Mucosa of rectum (tissue), 2 donors: ENCODE measurements around the gene DHRS3.
"Not testable (repeated sequence)": the region's sequence is repeated elsewhere in the genome, so short reads cannot be mapped to it uniquely, and the experiment has no call there.

Source experiments
- H3K27ac ChIP-seq, 2 donors: one replicate each; pipeline ENCODE4 v1.7.0; 2013; ENCODE audit warnings: inconsistent platforms in 2 of 2, low read depth in 2 of 2, low read length in 2 of 2
- H3K27me3 ChIP-seq, 2 donors: one replicate each; pipeline ENCODE4 v1.7.0; 2013; ENCODE audit warnings: low read length in 2 of 2; ENCODE audit not compliant: control insufficient read depth in 2 of 2, insufficient read depth in 2 of 2
- H3K36me3 ChIP-seq, 2 donors: one replicate each; pipeline ENCODE4 v1.7.0; 2013; ENCODE audit warnings: low read length in 2 of 2; ENCODE audit not compliant: control insufficient read depth in 2 of 2, insufficient read depth in 2 of 2
- H3K4me1 ChIP-seq, 2 donors: one replicate each; pipeline ENCODE4 v1.7.0; 2013; ENCODE audit warnings: low read length in 2 of 2, mild to moderate bottlenecking in 1 of 2; ENCODE audit not compliant: control insufficient read depth in 2 of 2, insufficient read depth in 2 of 2
- H3K4me3 ChIP-seq, 2 donors: one replicate each; pipeline ENCODE4 v1.7.0; 2013; ENCODE audit warnings: low read length in 2 of 2
- H3K9ac ChIP-seq, 2 donors: one replicate each; pipeline ENCODE4 v1.7.0; 2013; ENCODE audit warnings: low read length in 2 of 2, low read depth in 1 of 2, mild to moderate bottlenecking in 1 of 2
- H3K9me3 ChIP-seq, 2 donors: one replicate each; pipeline ENCODE4 v1.7.0; 2013; ENCODE audit warnings: low read length in 2 of 2; ENCODE audit not compliant: control insufficient read depth in 2 of 2
- donor health status: healthy.
- donor health status: Normal muscosa, but diverticular disease.

DHRS3 gene

DNA sequence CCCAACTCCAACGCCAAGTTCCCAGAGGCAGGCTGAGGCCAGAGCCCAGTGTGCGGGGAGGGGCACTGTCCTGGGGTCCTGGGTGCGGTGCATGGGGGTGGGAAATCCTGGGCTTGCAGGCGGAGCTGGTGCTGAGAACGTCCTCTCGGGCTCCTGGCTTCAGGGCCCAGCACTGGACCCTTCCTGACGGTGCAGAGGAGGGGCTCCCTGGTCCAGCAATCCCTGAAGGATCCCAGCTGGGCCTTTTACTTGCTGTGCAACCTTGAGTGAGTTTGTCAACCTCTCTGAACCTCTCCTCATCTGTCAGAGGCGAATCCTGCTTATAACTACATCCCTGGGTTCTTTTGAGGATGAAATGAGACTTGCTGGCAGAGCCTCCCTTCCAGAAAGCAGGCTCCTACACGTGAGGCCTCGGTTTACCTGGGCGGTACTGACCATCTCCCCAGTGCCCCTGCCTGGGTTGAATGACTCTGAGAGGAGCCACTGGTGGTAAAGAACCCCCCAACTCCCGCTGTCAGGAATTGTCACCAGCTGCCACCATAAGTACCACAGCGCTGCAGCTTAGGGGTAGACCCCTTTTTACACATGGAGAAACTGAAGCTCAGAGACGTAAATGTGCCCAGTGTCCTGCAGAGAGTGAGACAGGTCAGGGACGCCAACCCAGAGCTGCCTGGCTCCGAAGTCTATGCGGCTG, 77.3 kb downstream of the DHRS3 start:
- Histone ChIP-seq H3K9me3 (no peaks in the 10 kb centered on the region), H3K9ac (no peak overlapping the region), H3K4me3 (no peak overlapping the region), H3K27me3 (no peaks in the 10 kb centered on the region), H3K27ac (peak overlapping the region; percentile 31 to 56), H3K4me1 (peaks cover 3 to 10% of the 10 kb centered on the region in 2 donors), H3K36me3 (no peaks in the 10 kb centered on the region)

GRCh38 chr1:12539705-12540579, 78.1 kb downstream of the DHRS3 start:
- H3K27me3 ChIP-seq, result no peaks in the 10 kb centered on the region
- H3K9ac ChIP-seq, result no peak overlapping the region
- H3K27ac ChIP-seq, result peak overlapping the region; percentile 26 to 56
- H3K36me3 ChIP-seq, result no peaks in the 10 kb centered on the region
- no peak overlapping the region for H3K4me3 ChIP-seq
- peaks cover 3 to 10% of the 10 kb centered on the region in 2 donors for H3K4me1 ChIP-seq
- no peaks in the 10 kb centered on the region for H3K9me3 ChIP-seq

DNA sequence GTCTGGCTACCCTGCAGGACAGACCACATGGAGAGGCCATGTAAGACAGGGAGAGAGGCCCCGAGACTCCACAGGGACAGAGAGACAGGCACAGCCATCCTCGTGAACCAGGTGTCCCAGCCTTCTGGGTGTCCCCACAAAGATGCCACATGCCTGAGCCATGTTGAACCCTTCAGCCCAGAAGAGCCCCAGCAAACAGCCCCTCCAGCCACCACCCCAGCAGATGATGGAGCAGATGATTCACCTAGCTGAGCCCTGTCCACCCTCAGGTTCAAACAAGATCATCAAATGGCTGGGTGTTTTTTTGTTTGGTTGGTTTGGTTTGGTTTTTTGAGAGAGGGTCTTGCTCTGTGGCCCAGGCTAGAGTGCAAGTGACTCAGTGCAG, 78.7 kb downstream of the DHRS3 start:
- Histone ChIP-seq H3K27me3 (no peaks in the 10 kb centered on the region), H3K27ac (peak overlapping the region in 1 of 2 donors; percentile 56), H3K9ac (no peak overlapping the region), H3K36me3 (no peaks in the 10 kb centered on the region), H3K4me1 (peaks cover 3 to 9% of the 10 kb centered on the region in 2 donors), H3K4me3 (no peak overlapping the region), H3K9me3 (no peaks in the 10 kb centered on the region)

- H3K4me3 ChIP-seq, H3K9ac ChIP-seq, H3K36me3 ChIP-seq, H3K4me1 ChIP-seq, H3K9me3 ChIP-seq, H3K27ac ChIP-seq, H3K27me3 ChIP-seq: not testable (repeated sequence)
These were observed 79.5 kb downstream of the DHRS3 start for GRCh38 chr1:12538536-12538935.

GRCh38 chr1:12537906-12538461, 80.0 kb downstream of the DHRS3 start:
- no peaks in the 10 kb centered on the region for H3K9me3 ChIP-seq
- H3K36me3 ChIP-seq, result no peaks in the 10 kb centered on the region
- H3K27ac ChIP-seq, result no peak overlapping the region
- H3K9ac ChIP-seq, result no peak overlapping the region
- no peak overlapping the region for H3K4me3 ChIP-seq
- H3K4me1 ChIP-seq, result peaks cover 3% of the 10 kb centered on the region in 2 donors
- H3K27me3 ChIP-seq, result no peaks in the 10 kb centered on the region

DNA sequence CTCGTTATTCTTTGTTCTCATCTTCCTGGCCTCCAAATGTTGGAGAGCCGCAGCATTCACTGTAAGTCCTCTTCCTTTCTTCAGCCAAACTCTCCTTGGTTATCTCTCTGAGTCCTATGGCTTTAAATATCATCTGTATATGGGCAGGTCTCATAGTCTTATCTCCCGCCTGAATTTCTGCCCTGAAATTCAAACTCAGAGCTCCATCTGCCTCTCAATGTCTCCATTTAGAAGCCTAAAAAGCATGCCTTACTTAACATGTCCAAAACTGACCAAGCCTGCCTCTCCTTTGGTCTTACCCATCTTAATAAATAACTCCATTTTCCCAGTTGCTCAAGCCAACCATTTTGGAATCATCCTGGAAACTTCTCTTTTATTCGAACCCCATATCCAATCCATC, 80.7 kb downstream of the DHRS3 start:
- H3K9me3 ChIP-seq, result no peaks in the 10 kb centered on the region
- H3K4me1 ChIP-seq, result peaks cover 3% of the 10 kb centered on the region in 2 donors
- H3K9ac ChIP-seq, result no peak overlapping the region
- H3K36me3 ChIP-seq, result no peaks in the 10 kb centered on the region
- H3K27me3 ChIP-seq, result no peaks in the 10 kb centered on the region
- H3K4me3 ChIP-seq, result no peak overlapping the region
- H3K27ac ChIP-seq, result no peak overlapping the region

GRCh38 chr1:12536023-12536639, 81.9 kb downstream of the DHRS3 start:
- no peak overlapping the region for H3K4me3 ChIP-seq
- no peaks in the 10 kb centered on the region for H3K27me3 ChIP-seq
- no peaks in the 10 kb centered on the region for H3K9me3 ChIP-seq
- peaks cover 3% of the 10 kb centered on the region in 2 donors for H3K4me1 ChIP-seq
- no peak overlapping the region for H3K27ac ChIP-seq
- no peak overlapping the region for H3K9ac ChIP-seq
- H3K36me3 ChIP-seq, result no peaks in the 10 kb centered on the region

DNA sequence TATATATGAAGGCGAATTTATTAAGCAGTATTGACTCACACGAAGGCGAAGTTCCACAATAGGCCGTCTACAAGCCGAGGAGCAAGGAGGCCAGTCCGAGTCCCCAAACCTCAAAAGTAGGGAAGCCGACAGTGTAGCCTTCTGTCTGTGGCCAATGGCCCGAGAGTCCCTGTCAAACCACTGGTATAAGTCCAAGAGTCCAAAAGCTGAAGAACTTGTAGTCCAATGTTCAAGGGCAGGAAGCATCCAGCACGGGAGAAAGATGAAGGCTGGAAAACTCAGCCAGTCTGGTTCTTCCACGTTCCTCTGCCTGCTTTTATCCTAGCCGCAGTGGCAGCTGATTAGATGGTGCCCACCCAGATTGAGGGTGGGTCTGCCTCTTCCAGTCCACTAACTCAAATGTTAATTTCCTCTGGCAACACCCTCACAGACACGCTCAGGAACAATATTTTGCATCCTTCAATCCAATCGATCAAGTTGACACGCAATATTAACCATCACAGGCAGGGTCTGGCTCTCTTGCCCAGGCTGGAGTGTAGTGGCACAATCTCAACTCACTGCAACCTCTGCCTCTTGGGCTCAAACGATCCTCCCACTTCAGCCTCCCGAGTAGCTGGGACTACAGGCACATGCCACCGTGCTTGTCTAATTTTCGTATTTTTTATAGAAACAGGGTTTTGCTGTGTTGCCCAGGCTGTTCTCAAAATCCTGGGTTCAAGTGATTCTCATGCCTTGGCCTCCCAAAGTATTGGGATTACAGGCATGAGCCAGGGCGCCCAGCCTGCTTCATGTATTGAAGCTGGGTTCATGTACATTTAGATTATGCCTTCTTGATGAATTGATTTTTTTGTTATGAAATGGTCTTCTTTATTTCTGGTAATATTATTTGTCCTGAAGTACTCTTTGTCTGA, 85.3 kb downstream of the DHRS3 start:
- H3K9me3 ChIP-seq, result no peaks in the 10 kb centered on the region
- no peak overlapping the region for H3K4me3 ChIP-seq
- no peak overlapping the region for H3K27ac ChIP-seq
- peaks cover 16 to 27% of the 10 kb centered on the region in 2 donors for H3K4me1 ChIP-seq
- H3K27me3 ChIP-seq, result no peaks in the 10 kb centered on the region
- H3K9ac ChIP-seq, result no peak overlapping the region
- no peaks in the 10 kb centered on the region for H3K36me3 ChIP-seq

- peaks cover 20 to 29% of the 10 kb centered on the region in 2 donors for H3K4me1 ChIP-seq
- H3K4me3 ChIP-seq, result no peak overlapping the region
- H3K9me3 ChIP-seq, result no peaks in the 10 kb centered on the region
- H3K27ac ChIP-seq, result no peak overlapping the region
- H3K27me3 ChIP-seq, result no peaks in the 10 kb centered on the region
- H3K9ac ChIP-seq, result no peak overlapping the region
- H3K36me3 ChIP-seq, result no peaks in the 10 kb centered on the region
These were observed 86.9 kb downstream of the DHRS3 start for GRCh38 chr1:12531179-12531499.
